OCI-LY7 (cell line): Measurements from ENCODE around the gene BEND7. TPM values are rescaled to one million over a fixed set of nuclear protein-coding genes. Genes with fewer than 3 reads are reported as not detected.
A peak's percentile ranks its signal among the peaks of the same experiment; 100 is the strongest.

ENCODE experiments used
- BruUV-seq: library from RNA; stranded (reverse); fragments of 400-500 nt; replicated peaks from 2 replicates; lab custom pipeline; 2021; lab: Mats Ljungman, UMichigan
- CTCF ChIA-PET: fragments of 300-600 bp; sonication (Branson Sonifier 250); formaldehyde crosslinking; loops from one replicate; lab custom pipeline; 2022; ENCODE audit warnings: antibody characterized with exemption; ENCODE audit not compliant: unreplicated experiment; lab: Charles Lee
- POLR2A ChIA-PET: fragments of 300-600 bp; sonication (Branson Sonifier 250); formaldehyde crosslinking; loops from one replicate; lab custom pipeline; 2022; ENCODE audit warnings: antibody characterized with exemption; lab: Charles Lee
- DNase-seq: peaks from one replicate; pipeline ENCODE4 v3.0.0-alpha.2; 2015; ENCODE audit warnings: low spot score
- H2AFZ ChIP-seq: fragments of 200-600 bp; sonication (generic), shearing (Covaris generic); 2 replicates; pipeline ENCODE4 v1.6.1; 2014; ENCODE audit warnings: mild to moderate bottlenecking, antibody characterized with exemption, low read length, moderate library complexity
- H3K27ac ChIP-seq: fragments of 200-600 bp; sonication (generic); 2 replicates; pipeline ENCODE4 v1.5.1; 2014; ENCODE audit warnings: mixed run types, low read depth, mild to moderate bottlenecking, moderate library complexity, low read length, inconsistent platforms; ENCODE audit not compliant: poor library complexity, severe bottlenecking
- H3K36me3 ChIP-seq: fragments of 200-600 bp; sonication (generic); 2 replicates; pipeline ENCODE4 v1.6.1; 2014; ENCODE audit warnings: mild to moderate bottlenecking, antibody characterized with exemption, low read length, moderate library complexity, mixed read lengths; ENCODE audit not compliant: insufficient read depth
- H3K4me1 ChIP-seq: fragments of 200-600 bp; sonication (generic); 2 replicates; pipeline ENCODE4 v1.5.1; 2014; ENCODE audit warnings: mild to moderate bottlenecking, low read length; ENCODE audit not compliant: insufficient read depth, poor library complexity, severe bottlenecking
- H3K4me2 ChIP-seq: fragments of 200-600 bp; sonication (generic); 2 replicates; pipeline ENCODE4 v1.6.1; 2014; ENCODE audit warnings: mild to moderate bottlenecking, low read length
- H3K4me3 ChIP-seq: fragments of 200-600 bp; sonication (generic); 2 replicates; pipeline ENCODE4 v1.5.1; 2014; ENCODE audit warnings: mild to moderate bottlenecking, low read depth, low read length; ENCODE audit not compliant: poor library complexity, severe bottlenecking
- H3K79me2 ChIP-seq: fragments of 200-600 bp; sonication (generic); 2 replicates; pipeline ENCODE4 v1.6.1; 2016; ENCODE audit warnings: low read depth, mild to moderate bottlenecking, low read length, moderate library complexity, mixed read lengths; ENCODE audit not compliant: insufficient read depth
- H3K9me2 ChIP-seq: fragments of 200-600 bp; sonication (generic); 2 replicates; pipeline ENCODE4 v1.6.1; 2016; ENCODE audit warnings: mild to moderate bottlenecking, low read length, mixed read lengths; ENCODE audit not compliant: insufficient read depth
- H3K9me3 ChIP-seq: fragments of 200-600 bp; sonication (generic); 2 replicates; pipeline ENCODE4 v1.6.1; 2014; ENCODE audit warnings: mild to moderate bottlenecking, mixed run types, low read length, mixed read lengths
- H4K20me1 ChIP-seq: fragments of 200-600 bp; sonication (generic); 2 replicates; pipeline ENCODE4 v1.6.1; 2014; ENCODE audit warnings: mild to moderate bottlenecking, antibody characterized with exemption, low read length, moderate library complexity, mixed read lengths; ENCODE audit not compliant: insufficient read depth
- EZH2phosphoT487 ChIP-seq: fragments of 200-600 bp; sonication (generic); IDR thresholded peaks from 2 replicates; pipeline ENCODE4 v1.6.1; 2018; ENCODE audit warnings: low read depth, borderline replicate concordance, mild to moderate bottlenecking, mixed run types, antibody characterized with exemption, low read length, moderate library complexity, mixed read lengths
- intact Hi-C: fragments of 100-400 bp; cut with micrococcal nuclease; formaldehyde crosslinking; loops from one replicate; pipeline ENCODE4 v1.10.0; 2022; ENCODE audit not compliant: unreplicated experiment
- total RNA-seq, 2 experiments: library from RNA; depleted of rRNA in 1 of 2; stranded (reverse); fragments of >200 nt in 1 of 2; shearing (Covaris generic) in 1 of 2; gene quantifications; 2 replicates each; pipeline ENCODE4 v1.2.3, GENCODE V29; 2014 to 2022
- TF ChIP-seq, protein P1 (sequence below): fragments of 200-600 bp; sonication (generic); conservative IDR thresholded peaks from 2 replicates; pipeline ENCODE4 v1.5.1; 2014; ENCODE audit warnings: mild to moderate bottlenecking, antibody characterized with exemption, low read length, moderate library complexity, mixed read lengths

Gene BEND7
- total RNA-seq, 2 experiments from 2014 or later: not detected

GRCh38 chr10:13399236-13399635 lies 129.6 kb downstream of the BEND7 start:
- POLR2A ChIA-PET: interaction anchor here (0.7 kb wide), 1 partner anchor 1654 kb away, joined by 4 read pairs; no protein-coding TSS in a partner anchor
- no TSS peak for BruUV-seq

DNA sequence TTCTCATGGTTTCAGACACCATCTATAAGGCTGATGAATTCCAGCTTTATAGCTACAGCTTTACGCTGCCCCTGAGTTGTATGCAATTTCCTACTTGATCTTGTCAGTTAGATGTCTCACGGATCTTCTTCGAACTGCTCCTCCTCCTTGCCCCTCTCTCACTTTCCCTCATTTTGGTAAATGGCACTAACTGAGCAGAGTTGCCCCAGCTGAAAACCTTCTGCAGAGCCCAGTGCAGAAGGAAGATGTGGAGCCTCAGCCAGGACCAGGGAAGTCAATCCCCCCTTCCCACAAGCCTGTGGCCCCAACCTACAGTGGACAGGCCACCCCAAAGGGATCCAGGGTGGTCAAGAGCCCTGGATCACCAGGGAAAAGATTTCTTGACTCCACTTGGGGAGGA lies 131.8 kb downstream of the BEND7 start:
- DNase-seq: no peak
- H4K20me1 ChIP-seq: no peaks in the 10 kb centered on the region
- no peak overlapping the region for H3K27ac ChIP-seq
- H3K4me3 ChIP-seq: no peak overlapping the region
- no peaks in the 10 kb centered on the region for H3K9me2 ChIP-seq
- ChIA-PET CTCF (no interaction called here), POLR2A (no interaction called here)
- no TSS peak for BruUV-seq
- TF ChIP-seq EZH2phosphoT487: no peak
- TF ChIP-seq, protein P1, sequence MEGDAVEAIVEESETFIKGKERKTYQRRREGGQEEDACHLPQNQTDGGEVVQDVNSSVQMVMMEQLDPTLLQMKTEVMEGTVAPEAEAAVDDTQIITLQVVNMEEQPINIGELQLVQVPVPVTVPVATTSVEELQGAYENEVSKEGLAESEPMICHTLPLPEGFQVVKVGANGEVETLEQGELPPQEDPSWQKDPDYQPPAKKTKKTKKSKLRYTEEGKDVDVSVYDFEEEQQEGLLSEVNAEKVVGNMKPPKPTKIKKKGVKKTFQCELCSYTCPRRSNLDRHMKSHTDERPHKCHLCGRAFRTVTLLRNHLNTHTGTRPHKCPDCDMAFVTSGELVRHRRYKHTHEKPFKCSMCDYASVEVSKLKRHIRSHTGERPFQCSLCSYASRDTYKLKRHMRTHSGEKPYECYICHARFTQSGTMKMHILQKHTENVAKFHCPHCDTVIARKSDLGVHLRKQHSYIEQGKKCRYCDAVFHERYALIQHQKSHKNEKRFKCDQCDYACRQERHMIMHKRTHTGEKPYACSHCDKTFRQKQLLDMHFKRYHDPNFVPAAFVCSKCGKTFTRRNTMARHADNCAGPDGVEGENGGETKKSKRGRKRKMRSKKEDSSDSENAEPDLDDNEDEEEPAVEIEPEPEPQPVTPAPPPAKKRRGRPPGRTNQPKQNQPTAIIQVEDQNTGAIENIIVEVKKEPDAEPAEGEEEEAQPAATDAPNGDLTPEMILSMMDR: no peak
- no peak overlapping the region for H3K4me2 ChIP-seq
- no peaks in the 10 kb centered on the region for H3K4me1 ChIP-seq
- no peaks in the 10 kb centered on the region for H3K9me3 ChIP-seq
- no peaks in the 10 kb centered on the region for H3K36me3 ChIP-seq
- H2AFZ ChIP-seq: no peak overlapping the region
- H3K79me2 ChIP-seq: no peaks in the 10 kb centered on the region
- intact Hi-C loops: no loop called here

More at GRCh38 chr10:13399236-13399635, 129.6 kb downstream of the BEND7 start:
- Histone ChIP-seq H3K79me2 (no peaks in the 10 kb centered on the region), H3K4me2 (no peak overlapping the region), H4K20me1 (no peaks in the 10 kb centered on the region), H3K4me3 (no peak overlapping the region), H3K9me3 (no peaks in the 10 kb centered on the region), H3K36me3 (no peaks in the 10 kb centered on the region), H2AFZ (no peak overlapping the region), H3K4me1 (no peaks in the 10 kb centered on the region), H3K27ac (no peak overlapping the region), H3K9me2 (no peaks in the 10 kb centered on the region)
- intact Hi-C loops: no loop called here
- TF ChIP-seq, protein P1: peak; percentile 67
- TF ChIP-seq EZH2phosphoT487: no peak
- peak; percentile 40 for DNase-seq
- CTCF ChIA-PET: no interaction called here

DNA sequence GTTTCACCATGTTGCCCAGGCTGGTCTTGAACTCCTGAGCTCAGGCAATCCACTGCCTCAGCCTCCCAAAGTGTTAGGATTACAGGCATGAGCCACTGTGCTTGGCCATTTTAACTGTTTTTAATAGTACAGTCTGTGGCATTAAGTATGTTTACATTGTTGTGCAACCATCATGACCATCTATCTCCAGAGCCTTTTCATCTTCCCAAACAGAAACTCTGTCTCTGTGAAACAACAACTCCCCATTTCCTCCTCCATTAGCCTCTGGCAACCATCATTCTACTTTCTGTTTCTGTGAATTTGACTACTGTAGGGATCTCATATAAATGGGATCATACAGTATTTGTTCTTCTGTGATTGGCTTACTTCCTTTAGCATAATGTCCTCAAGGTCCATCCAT lies 132.4 kb downstream of the BEND7 start:
- TF ChIP-seq, protein P1: no peak
- no peak for TF ChIP-seq EZH2phosphoT487
- no peaks in the 10 kb centered on the region for H3K4me1 ChIP-seq
- H3K27ac ChIP-seq: no peak overlapping the region
- no peak for DNase-seq
- intact Hi-C loops: no loop called here
- H3K4me2 ChIP-seq: no peak overlapping the region
- POLR2A ChIA-PET: no interaction called here
- no peak overlapping the region for H2AFZ ChIP-seq
- H3K4me3 ChIP-seq: no peak overlapping the region
- H3K9me3 ChIP-seq: no peaks in the 10 kb centered on the region
- CTCF ChIA-PET: no interaction called here
- no peaks in the 10 kb centered on the region for H3K36me3 ChIP-seq
- no peaks in the 10 kb centered on the region for H3K79me2 ChIP-seq
- no peaks in the 10 kb centered on the region for H4K20me1 ChIP-seq
- no peaks in the 10 kb centered on the region for H3K9me2 ChIP-seq
- BruUV-seq: no TSS peak
